HEK293T (cell line): ENCODE data around the gene AP1AR.

Experiments
- CTCF ChIA-PET: fragments of 350-600 bp; formaldehyde crosslinking; extraction: SDS; loops from one replicate; lab custom pipeline; 2021; ENCODE audit warnings: antibody characterized with exemption, inconsistent platforms; lab: Yijun Ruan, JAX
- POLR2A ChIA-PET: fragments of 350-600 bp; formaldehyde crosslinking; extraction: SDS; loops from one replicate; lab custom pipeline; 2020; ENCODE audit warnings: antibody characterized with exemption, inconsistent platforms; lab: Yijun Ruan, JAX
- DNase-seq: peaks from one replicate; pipeline ENCODE4 v3.0.0; 2012; ENCODE audit warnings: mixed read lengths; ENCODE audit errors: extremely low spot score
- ARNT ChIP-seq: fragments of 450-650 bp; IDR thresholded peaks from 2 replicates; pipeline ENCODE4 v1.6.1; 2017; ENCODE audit warnings: mild to moderate bottlenecking
- BHLHE40 ChIP-seq: fragments of 450-650 bp; IDR thresholded peaks from 2 replicates; pipeline ENCODE4 v1.6.1; 2016; ENCODE audit warnings: mild to moderate bottlenecking, moderate library complexity, borderline replicate concordance
- CTBP1 ChIP-seq: fragments of 450-650 bp; IDR thresholded peaks from 2 replicates; pipeline ENCODE4 v1.6.1; 2016; ENCODE audit warnings: borderline replicate concordance
- ELF4 ChIP-seq: fragments of 450-650 bp; IDR thresholded peaks from 2 replicates; pipeline ENCODE4 v1.6.1; 2017; ENCODE audit warnings: antibody characterized with exemption
- FOXA1 ChIP-seq: fragments of 450-650 bp; IDR thresholded peaks from 2 replicates; pipeline ENCODE4 v1.6.1; 2016; ENCODE audit warnings: mild to moderate bottlenecking
- FOXK2 ChIP-seq: fragments of 450-650 bp; IDR thresholded peaks from 2 replicates; pipeline ENCODE4 v1.6.1; 2016; ENCODE audit warnings: mild to moderate bottlenecking
- FOXM1 ChIP-seq: fragments of 450-650 bp; IDR thresholded peaks from 2 replicates; pipeline ENCODE4 v1.6.1; 2017; ENCODE audit warnings: mild to moderate bottlenecking, borderline replicate concordance
- HDGF ChIP-seq: fragments of 450-650 bp; IDR thresholded peaks from 2 replicates; pipeline ENCODE4 v1.6.1; 2017; ENCODE audit warnings: antibody characterized with exemption, borderline replicate concordance
- L3MBTL2 ChIP-seq: fragments of 450-650 bp; conservative IDR thresholded peaks from 2 replicates; pipeline ENCODE4 v1.6.1; 2016; ENCODE audit warnings: mild to moderate bottlenecking
- LEF1 ChIP-seq: fragments of 450-650 bp; IDR thresholded peaks from 2 replicates; pipeline ENCODE4 v1.6.1; 2017; ENCODE audit warnings: mild to moderate bottlenecking, borderline replicate concordance
- NFRKB ChIP-seq: fragments of 450-650 bp; IDR thresholded peaks from 2 replicates; pipeline ENCODE4 v1.6.1; 2016; ENCODE audit warnings: mild to moderate bottlenecking, moderate library complexity
- PKNOX1 ChIP-seq: fragments of 450-650 bp; IDR thresholded peaks from 2 replicates; pipeline ENCODE4 v1.6.1; 2016
- SP1 ChIP-seq: fragments of 450-650 bp; IDR thresholded peaks from 2 replicates; pipeline ENCODE4 v1.6.1; 2017
- SUZ12 ChIP-seq: fragments of 450-650 bp; IDR thresholded peaks from 2 replicates; pipeline ENCODE4 v1.6.1; 2016; ENCODE audit warnings: mild to moderate bottlenecking
- TARDBP ChIP-seq: fragments of 450-650 bp; IDR thresholded peaks from 2 replicates; pipeline ENCODE4 v1.6.1; 2016
- ZNF384 ChIP-seq: fragments of 450-650 bp; IDR thresholded peaks from 2 replicates; pipeline ENCODE4 v1.6.1; 2016

Gene AP1AR

GRCh38 chr4:112311516-112311915 lies 79.9 kb downstream of the AP1AR start:
- ChIA-PET POLR2A (no interaction called here), CTCF (interaction anchor here (0.6 to 0.8 kb wide), 3 partner anchors 23 to 1304 kb away, joined by 3 to 6 read pairs (median 6); no protein-coding TSS in a partner anchor)
- no peak for DNase-seq
- TF ChIP-seq NFRKB (no peak), L3MBTL2 (no peak), BHLHE40 (no peak), SUZ12 (no peak), ARNT (no peak), ELF4 (no peak), LEF1 (no peak)

GRCh38 chr4:112312610-112313239 lies 81.1 kb downstream of the AP1AR start:
- CTCF ChIA-PET = no interaction called here
- no peak for DNase-seq
- POLR2A ChIA-PET = no interaction called here
- no peak for TF ChIP-seq FOXM1
- TF ChIP-seq CTBP1 = no peak
- no peak for TF ChIP-seq TARDBP
- no peak for TF ChIP-seq ZNF384
- no peak for TF ChIP-seq HDGF
- no peak for TF ChIP-seq FOXK2
- no peak for TF ChIP-seq SP1
- no peak for TF ChIP-seq LEF1
- no peak for TF ChIP-seq NFRKB
- no peak for TF ChIP-seq PKNOX1
- no peak for TF ChIP-seq BHLHE40
- TF ChIP-seq ARNT = no peak
- no peak for TF ChIP-seq FOXA1
- no peak for TF ChIP-seq L3MBTL2
- no peak for TF ChIP-seq SUZ12

- no peak for DNase-seq
- CTCF ChIA-PET = no interaction called here
- POLR2A ChIA-PET = no interaction called here
- TF ChIP-seq PKNOX1 = no peak
- TF ChIP-seq HDGF = no peak
- no peak for TF ChIP-seq L3MBTL2
- TF ChIP-seq ZNF384 = no peak
- no peak for TF ChIP-seq FOXM1
- no peak for TF ChIP-seq ARNT
Measured at GRCh38 chr4:112315446-112315845, 83.9 kb downstream of the AP1AR start.

GRCh38 chr4:112316360-112316759 lies 84.8 kb downstream of the AP1AR start:
- POLR2A ChIA-PET = no interaction called here
- no peak for TF ChIP-seq SP1
- no peak for TF ChIP-seq SUZ12
- DNase-seq = no peak
- CTCF ChIA-PET = no interaction called here

- no peak for TF ChIP-seq BHLHE40
- no peak for TF ChIP-seq HDGF
- no peak for TF ChIP-seq FOXA1
- no peak for TF ChIP-seq SUZ12
- TF ChIP-seq FOXM1 = no peak
- TF ChIP-seq FOXK2 = no peak
- no peak for TF ChIP-seq ZNF384
- no peak for TF ChIP-seq LEF1
- TF ChIP-seq ARNT = no peak
- TF ChIP-seq CTBP1 = no peak
- no peak for TF ChIP-seq L3MBTL2
- ChIA-PET CTCF (no interaction called here), POLR2A (no interaction called here)
- no peak for DNase-seq
Measured at GRCh38 chr4:112318239-112319142, 86.9 kb downstream of the AP1AR start.
